Cardiac muscle cell (in vitro differentiated cells and primary cell): Measurements from ENCODE around the gene ROBO2. TPM values are rescaled to one million over a fixed set of nuclear protein-coding genes. Genes with fewer than 3 reads are reported as not detected.

Experiments used
- DNase-seq, 2 donors: peaks; one replicate each; pipeline versions ENCODE4 v3.0.0 to v3.0.0-alpha.2; 2010 to 2017; ENCODE audit warnings: low read depth in 1 of 2, low spot score in 1 of 2
- H3K27ac ChIP-seq: fragments of 200-600 bp; sonication (generic); 2 replicates; pipeline ENCODE4 v1.5.1; 2016
- H3K27me3 ChIP-seq: fragments of 200-600 bp; sonication (generic); 2 replicates; pipeline ENCODE4 v1.6.0; 2016; ENCODE audit warnings: control low read depth
- H3K36me3 ChIP-seq: fragments of 200-600 bp; sonication (generic); 2 replicates; pipeline ENCODE4 v1.5.1; 2016; ENCODE audit warnings: control low read depth
- H3K4me1 ChIP-seq: fragments of 200-600 bp; sonication (generic); 2 replicates; pipeline ENCODE4 v1.8.1; 2017; ENCODE audit warnings: low read depth, mild to moderate bottlenecking, mixed run types
- H3K4me3 ChIP-seq: fragments of 200-600 bp; sonication (generic); 2 replicates; pipeline ENCODE4 v1.5.1; 2016; ENCODE audit warnings: mild to moderate bottlenecking
- H3K9me3 ChIP-seq: fragments of 200-600 bp; sonication (generic); 2 replicates; pipeline ENCODE4 v1.5.1; 2017; ENCODE audit warnings: low read depth, mild to moderate bottlenecking, control low read depth
- CTCF ChIP-seq: IDR thresholded peaks from 2 replicates; pipeline ENCODE4 v1.5.1; 2012; ENCODE audit warnings: low read depth, mild to moderate bottlenecking, low read length
- polyA plus RNA-seq: library from polyadenylated mRNA; unstranded; fragments of >200 nt; fragmentation: Nextera tagmentation; extraction: Ambion mirVana; gene quantifications from 2 replicates; pipeline ENCODE4 v1.2.1, GENCODE V29; 2016
- total RNA-seq: library from RNA; depleted of rRNA; stranded (reverse); fragments of >200 nt; gene quantifications from 2 replicates; pipeline ENCODE4 v1.2.3, GENCODE V29; 2016

The ROBO2 gene
- total and polyA plus RNA-seq, 2 experiments from 2014 or later, result 13.5 to 39.4 TPM

- Histone ChIP-seq H3K36me3 (no peaks in the 10 kb centered on the region), H3K27me3 (no peaks in the 10 kb centered on the region), H3K4me1 (no peaks in the 10 kb centered on the region), H3K9me3 (no peaks in the 10 kb centered on the region), H3K4me3 (no peak overlapping the region), H3K27ac (no peak overlapping the region)
- no peak for TF ChIP-seq CTCF
- no peak for DNase-seq
These were observed 513.3 kb downstream of the ROBO2 start for GRCh38 chr3:77553240-77553639.

GRCh38 chr3:77562089-77562488, 522.2 kb downstream of the ROBO2 start:
- H3K4me3 ChIP-seq, result no peak overlapping the region
- H3K36me3 ChIP-seq, result no peaks in the 10 kb centered on the region
- DNase-seq, result no peak
- no peaks in the 10 kb centered on the region for H3K9me3 ChIP-seq
- no peaks in the 10 kb centered on the region for H3K27me3 ChIP-seq
- H3K27ac ChIP-seq, result no peak overlapping the region
- peaks cover 6% of the 10 kb centered on the region for H3K4me1 ChIP-seq
- TF ChIP-seq CTCF, result no peak

DNA sequence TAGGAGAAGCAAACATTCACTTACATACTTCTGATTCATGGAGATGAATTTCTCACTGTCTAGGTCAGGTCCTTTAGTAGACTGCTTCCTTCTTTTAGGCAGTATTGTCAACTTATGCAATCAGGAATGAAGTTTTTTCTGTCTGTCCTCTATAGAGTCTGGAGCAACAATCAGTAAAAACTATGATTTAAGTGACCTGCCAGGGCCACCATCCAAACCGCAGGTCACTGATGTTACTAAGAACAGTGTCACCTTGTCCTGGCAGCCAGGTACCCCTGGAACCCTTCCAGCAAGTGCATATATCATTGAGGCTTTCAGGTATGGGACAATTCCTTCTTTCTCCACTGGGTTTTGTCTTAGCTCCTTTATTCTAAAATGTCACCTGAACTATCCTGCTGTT, 523.1 kb downstream of the ROBO2 start:
- no peaks in the 10 kb centered on the region for H3K27me3 ChIP-seq
- no peak for DNase-seq
- no peaks in the 10 kb centered on the region for H3K9me3 ChIP-seq
- no peak for TF ChIP-seq CTCF
- H3K27ac ChIP-seq, result no peak overlapping the region
- H3K4me3 ChIP-seq, result no peak overlapping the region
- H3K36me3 ChIP-seq, result no peaks in the 10 kb centered on the region
- H3K4me1 ChIP-seq, result peaks cover 6% of the 10 kb centered on the region

DNA sequence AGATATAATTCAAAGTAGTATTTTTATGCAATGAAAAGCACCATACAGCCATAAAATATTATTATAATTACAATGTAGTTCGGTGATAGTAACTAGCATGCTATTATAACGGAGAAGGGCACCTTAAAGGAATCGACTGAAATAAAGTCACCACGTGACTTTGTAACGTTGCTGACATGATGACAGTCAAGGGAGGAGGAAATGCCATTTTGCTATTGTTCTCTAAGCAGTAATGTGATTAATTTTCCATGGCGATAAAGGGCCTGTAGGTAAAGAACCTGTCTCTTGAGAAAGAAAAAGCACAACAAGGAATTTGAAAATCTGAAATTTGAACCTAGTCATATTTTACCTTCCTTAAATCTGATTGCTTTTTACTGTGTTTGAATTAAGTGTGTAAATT, 526.2 kb downstream of the ROBO2 start:
- H3K36me3 ChIP-seq, result no peaks in the 10 kb centered on the region
- H3K4me1 ChIP-seq, result no peaks in the 10 kb centered on the region
- TF ChIP-seq CTCF, result no peak

GRCh38 chr3:77571971-77572715, 532.2 kb downstream of the ROBO2 start:
- no peak for DNase-seq
- Histone ChIP-seq H3K27me3 (no peaks in the 10 kb centered on the region), H3K36me3 (no peaks in the 10 kb centered on the region), H3K9me3 (no peaks in the 10 kb centered on the region), H3K4me1 (no peaks in the 10 kb centered on the region), H3K4me3 (no peak overlapping the region), H3K27ac (no peak overlapping the region)
- TF ChIP-seq CTCF, result no peak

More for the DNA sequence above, 526.2 kb downstream of the ROBO2 start:
- Histone ChIP-seq H3K9me3 (no peaks in the 10 kb centered on the region), H3K27me3 (no peaks in the 10 kb centered on the region), H3K27ac (no peak overlapping the region), H3K4me3 (no peak overlapping the region)
- no peak for DNase-seq
